ENCODE results near the gene RAX2.

Gene RAX2

DNA sequence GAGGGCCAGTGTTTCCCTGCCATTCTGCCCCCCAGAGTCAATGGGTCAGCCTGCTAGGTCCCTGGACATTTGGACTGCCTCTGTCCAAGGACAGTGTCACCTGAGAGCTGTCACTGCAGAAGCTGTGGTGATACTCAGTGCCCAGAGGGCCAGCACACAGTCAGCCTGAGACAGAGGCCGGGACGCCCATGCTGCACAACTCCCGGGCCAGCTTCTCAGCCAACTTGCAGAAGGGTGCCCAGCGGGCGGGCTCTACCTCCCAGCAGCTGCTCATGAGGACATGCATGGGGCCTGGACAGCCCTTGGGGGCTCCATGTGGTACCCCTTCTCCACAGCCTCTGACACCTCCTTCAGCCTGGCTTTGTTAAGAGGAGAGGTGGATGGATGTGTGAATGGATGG lies 3.8 kb upstream of the RAX2 start:
- no peak overlapping the region for H3K4me2 ChIP-seq (ENCODE audit: low read depth, low read length, poor library complexity, severe bottlenecking)
- no peaks in the 10 kb centered on the region for H3K27me3 ChIP-seq (ENCODE audit: insufficient read depth, low read length, poor library complexity, severe bottlenecking)
- H3K9ac ChIP-seq (ENCODE audit: low read depth, low read length, poor library complexity, severe bottlenecking), result no peak overlapping the region
- H3K4me3 ChIP-seq (ENCODE audit: low read length, poor library complexity, severe bottlenecking), result no peak overlapping the region
- no peaks in the 10 kb centered on the region for H3K9me2 ChIP-seq (replicated peaks; ENCODE audit: low read depth, low read length)
- no peaks in the 10 kb centered on the region for H3K9me3 ChIP-seq (ENCODE audit: insufficient read depth, low read depth, low read length)
- H2AFZ ChIP-seq (ENCODE audit: low read length), result no peak overlapping the region
- H4K20me1 ChIP-seq (ENCODE audit: insufficient read depth, low read length, poor library complexity, severe bottlenecking), result no peaks in the 10 kb centered on the region
- no peak for TF ChIP-seq CTCF (conservative IDR thresholded peaks at IDR 0.05; ENCODE audit: low read length)
- TF ChIP-seq EZH2phosphoT487 (IDR thresholded peaks at IDR 0.05; ENCODE audit: borderline replicate concordance), result no peak
- H3F3A ChIP-seq (ENCODE audit: low read depth), result no peaks in the 10 kb centered on the region
- no peaks in the 10 kb centered on the region for H3K36me3 ChIP-seq (ENCODE audit: insufficient read depth, low read length)
- H3K79me2 ChIP-seq (ENCODE audit: insufficient read depth, low read length), result no peaks in the 10 kb centered on the region
- H3K4me1 ChIP-seq (ENCODE audit: insufficient read depth, low read length, poor library complexity, severe bottlenecking), result no peaks in the 10 kb centered on the region

GRCh38 chr19:3775374-3775711 lies 3.3 kb upstream of the RAX2 start:
- Histone ChIP-seq H4K20me1 (ENCODE audit: insufficient read depth, low read length, poor library complexity, severe bottlenecking) (no peaks in the 10 kb centered on the region), H3K79me2 (ENCODE audit: insufficient read depth, low read length) (no peaks in the 10 kb centered on the region), H3K9ac (ENCODE audit: low read depth, low read length, poor library complexity, severe bottlenecking) (no peak overlapping the region), H3K4me1 (ENCODE audit: insufficient read depth, low read length, poor library complexity, severe bottlenecking) (no peaks in the 10 kb centered on the region), H3F3A (ENCODE audit: low read depth) (no peaks in the 10 kb centered on the region), H3K9me3 (ENCODE audit: insufficient read depth, low read depth, low read length) (no peaks in the 10 kb centered on the region), H3K4me2 (ENCODE audit: low read depth, low read length, poor library complexity, severe bottlenecking) (no peak overlapping the region), H3K27me3 (ENCODE audit: insufficient read depth, low read length, poor library complexity, severe bottlenecking) (no peaks in the 10 kb centered on the region), H3K9me2 (replicated peaks; ENCODE audit: low read depth, low read length) (no peaks in the 10 kb centered on the region), H3K4me3 (ENCODE audit: low read length, poor library complexity, severe bottlenecking) (no peak overlapping the region), H3K36me3 (ENCODE audit: insufficient read depth, low read length) (no peaks in the 10 kb centered on the region), H2AFZ (ENCODE audit: low read length) (no peak overlapping the region)
- TF ChIP-seq EZH2phosphoT487 (IDR thresholded peaks at IDR 0.05; ENCODE audit: borderline replicate concordance) (no peak), CTCF (conservative IDR thresholded peaks at IDR 0.05; ENCODE audit: low read length) (no peak)

DNA sequence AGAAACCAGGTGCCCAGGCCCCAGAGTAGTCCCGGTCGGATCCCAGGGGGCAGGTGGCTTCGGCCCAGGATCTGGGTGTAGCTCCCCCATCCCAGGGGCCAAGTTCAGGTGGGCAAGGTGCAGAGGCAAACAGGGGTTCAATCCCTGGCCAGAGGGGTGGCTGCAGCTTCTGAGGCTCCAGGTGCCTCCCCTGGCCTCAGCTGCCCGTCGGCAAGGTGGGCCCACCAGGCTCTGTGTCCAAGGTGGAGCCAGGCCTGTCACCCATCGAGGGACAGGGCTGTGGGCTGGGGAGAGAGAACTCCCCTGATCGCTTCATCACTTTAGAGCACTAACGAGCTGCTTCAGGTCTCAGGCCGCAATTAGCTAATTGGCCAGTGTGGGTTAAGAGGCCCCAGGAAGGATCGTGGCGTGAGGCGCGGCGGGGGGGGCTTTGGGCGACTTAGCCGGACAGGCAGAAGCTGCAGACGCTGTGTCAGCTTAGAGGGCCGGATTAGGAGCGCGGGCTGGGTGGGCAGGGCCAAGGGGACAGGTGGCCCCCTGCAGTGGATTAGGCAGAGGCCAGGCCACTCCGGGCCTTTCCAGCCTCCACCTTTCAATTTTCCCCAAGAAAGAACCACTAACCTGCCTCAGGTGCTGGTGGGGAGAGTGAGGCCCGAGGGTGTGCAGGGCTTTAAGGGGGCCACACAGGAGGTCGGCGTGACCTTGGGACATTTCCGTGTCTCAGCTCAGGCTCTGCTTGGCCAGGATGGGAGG lies 2.8 kb upstream of the RAX2 start:
- no peak overlapping the region for H3K4me2 ChIP-seq (ENCODE audit: low read depth, low read length, poor library complexity, severe bottlenecking)
- TF ChIP-seq CTCF (conservative IDR thresholded peaks at IDR 0.05; ENCODE audit: low read length) (no peak), EZH2phosphoT487 (IDR thresholded peaks at IDR 0.05; ENCODE audit: borderline replicate concordance) (no peak)
- H2AFZ ChIP-seq (ENCODE audit: low read length), result no peak overlapping the region
- H3K27me3 ChIP-seq (ENCODE audit: insufficient read depth, low read length, poor library complexity, severe bottlenecking), result no peaks in the 10 kb centered on the region
- H3F3A ChIP-seq (ENCODE audit: low read depth), result no peaks in the 10 kb centered on the region
- H4K20me1 ChIP-seq (ENCODE audit: insufficient read depth, low read length, poor library complexity, severe bottlenecking), result no peaks in the 10 kb centered on the region
- no peak overlapping the region for H3K4me3 ChIP-seq (ENCODE audit: low read length, poor library complexity, severe bottlenecking)
- no peaks in the 10 kb centered on the region for H3K36me3 ChIP-seq (ENCODE audit: insufficient read depth, low read length)
- no peaks in the 10 kb centered on the region for H3K4me1 ChIP-seq (ENCODE audit: insufficient read depth, low read length, poor library complexity, severe bottlenecking)
- H3K9ac ChIP-seq (ENCODE audit: low read depth, low read length, poor library complexity, severe bottlenecking), result no peak overlapping the region
- no peaks in the 10 kb centered on the region for H3K79me2 ChIP-seq (ENCODE audit: insufficient read depth, low read length)
- no peaks in the 10 kb centered on the region for H3K9me2 ChIP-seq (replicated peaks; ENCODE audit: low read depth, low read length)
- no peaks in the 10 kb centered on the region for H3K9me3 ChIP-seq (ENCODE audit: insufficient read depth, low read depth, low read length)

Data from Loucy (cell line).